NCI-H345 (cell line): ENCODE results near the gene TRAIP.

Experiments
- DNase-seq: peaks from one replicate; lab custom pipeline; 2025; lab: John Stamatoyannopoulos, UW

The TRAIP gene

GRCh38 chr3:49813497-49814174, 42.7 kb downstream of the TRAIP start, which contains the start of gene UBA7:
TSS of gene UBA7 (minus strand) at chr3:49813953. CDS start at chr3:49813787, 166 bp downstream.
- DNase-seq, result no peak

- no peak for DNase-seq
Observed at GRCh38 chr3:49812916-49813496, 43.4 kb downstream of the TRAIP start.

- DNase-seq, result no peak
Observed at GRCh38 chr3:49807431-49808114, 48.8 kb downstream of the TRAIP start.

DNA sequence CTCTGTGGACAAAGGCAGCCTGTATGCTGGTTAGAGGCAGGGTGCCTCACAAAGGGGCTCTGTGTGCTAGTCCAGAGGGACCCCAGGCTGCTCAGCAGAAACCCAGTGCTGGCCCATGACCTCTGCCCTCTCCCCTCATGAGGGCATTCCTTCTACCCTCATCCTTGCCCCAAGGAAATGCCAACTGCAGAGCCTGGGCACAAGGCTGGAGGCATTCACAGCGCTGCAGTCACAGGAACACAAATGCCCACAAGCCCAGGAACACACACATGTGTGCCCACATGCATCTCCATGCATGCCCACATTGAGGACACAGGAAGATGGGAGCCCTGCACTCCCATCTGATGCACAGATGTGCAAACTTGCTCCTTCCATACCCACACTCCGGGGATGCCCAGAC, 49.5 kb downstream of the TRAIP start:
- DNase-seq, result no peak

DNA sequence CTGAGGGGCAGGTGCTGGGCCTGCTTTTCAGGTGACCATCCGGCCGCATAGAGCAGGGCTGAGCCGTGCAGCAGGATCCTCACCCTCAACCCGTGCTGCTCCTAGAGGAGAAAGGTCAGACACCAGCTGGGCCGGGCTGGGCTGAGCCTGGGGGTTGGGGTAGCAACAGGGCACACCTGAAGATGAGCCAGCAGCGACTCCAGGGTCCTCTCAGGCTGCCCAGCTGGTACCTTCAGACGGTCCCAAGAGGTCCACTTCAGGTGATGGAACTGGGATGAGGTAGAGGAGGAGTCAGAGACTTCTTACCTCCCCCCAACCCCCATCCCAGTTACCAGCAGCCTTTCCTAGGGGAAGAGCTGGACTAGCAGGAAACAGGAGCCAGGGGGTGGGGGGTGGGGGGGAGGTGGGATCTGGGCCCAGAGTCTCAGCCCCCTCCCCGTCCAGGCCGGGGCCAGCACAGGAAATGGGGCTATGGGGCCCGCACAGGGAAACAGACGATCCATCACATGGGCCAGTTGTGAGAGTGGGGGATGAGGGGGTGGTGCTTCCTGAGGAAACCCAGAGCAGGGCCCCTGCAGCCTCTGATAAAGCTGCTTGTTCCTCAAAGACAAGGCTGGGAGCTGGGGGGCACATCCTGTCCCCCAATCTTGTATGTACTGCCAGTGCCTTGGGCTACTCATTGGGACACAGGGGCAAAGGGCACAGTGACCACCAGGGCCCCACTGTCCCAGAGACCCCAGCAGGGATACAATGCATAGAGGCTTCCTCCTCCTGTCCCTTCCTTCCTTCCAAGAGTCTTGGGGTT, 50.3 kb downstream of the TRAIP start:
- no peak for DNase-seq

DNA sequence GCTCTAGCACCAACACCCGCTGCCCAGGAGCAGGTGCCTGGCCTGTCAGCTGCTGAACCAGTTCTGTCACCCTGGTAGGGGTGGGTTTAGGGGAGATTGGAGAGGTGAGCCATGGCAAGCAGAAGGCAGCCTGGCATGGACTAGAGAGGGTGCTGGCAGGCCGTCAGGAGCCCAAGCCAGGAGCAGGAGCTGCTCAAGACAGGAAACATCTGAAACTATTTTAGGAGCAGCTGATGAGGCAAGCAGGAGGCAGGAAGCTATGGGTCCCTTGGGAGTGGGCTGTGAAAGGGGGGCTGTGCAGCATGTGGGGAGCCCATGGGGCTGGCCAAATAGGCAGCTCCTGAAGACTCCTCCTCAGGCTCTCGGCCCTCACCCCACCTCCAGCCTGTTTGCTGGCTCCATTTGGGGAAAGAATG, 51.0 kb downstream of the TRAIP start:
- no peak for DNase-seq

GRCh38 chr3:49804141-49805041, 52.0 kb downstream of the TRAIP start:
- no peak for DNase-seq

- DNase-seq, result peak; percentile 60
Observed at GRCh38 chr3:49803465-49804140, 52.8 kb downstream of the TRAIP start.

DNA sequence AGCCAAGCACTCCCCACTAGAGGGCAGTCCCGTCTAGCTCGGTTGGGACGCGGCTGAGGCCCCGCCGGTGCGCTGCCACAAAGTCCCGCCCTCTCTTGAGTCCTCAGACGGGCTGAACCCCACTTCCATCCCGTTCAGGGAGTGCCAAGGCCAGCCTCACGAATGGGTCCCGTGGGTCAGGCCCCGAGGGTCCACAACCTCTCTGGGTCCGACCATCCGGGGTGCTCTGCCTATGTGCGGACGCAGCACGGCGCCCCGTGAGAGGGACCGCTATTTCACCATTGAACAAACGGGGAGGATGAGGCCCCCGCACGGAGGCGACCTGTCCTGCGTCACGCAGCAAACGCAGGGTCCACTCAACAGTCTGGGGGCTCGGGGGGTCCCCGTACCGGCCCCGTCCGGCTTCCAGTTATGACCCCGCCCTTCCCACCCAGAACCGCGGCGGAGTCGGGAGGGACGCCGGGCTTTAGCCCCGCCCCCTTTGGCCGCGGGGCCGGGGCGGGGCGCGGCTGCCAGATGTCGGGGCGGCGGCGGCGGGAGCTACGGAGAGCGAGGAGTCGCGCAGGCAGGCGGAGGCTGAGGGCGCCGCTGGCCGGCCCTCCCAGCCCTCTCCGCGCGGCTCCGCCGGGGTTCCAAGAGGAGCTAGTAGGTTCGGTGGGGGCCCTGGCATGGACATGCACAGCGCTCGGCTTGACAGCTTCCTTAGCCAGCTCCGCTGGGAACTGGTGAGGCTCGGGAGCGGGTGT, 53.5 kb downstream of the TRAIP start, which contains the start of gene INKA1:
Gene INKA1, plus strand, starts transcription at position 543 of the 746 bp plus-strand sequence. Its CDS starts 132 bp downstream, at position 675.
- peak; percentile 84 for DNase-seq

GRCh38 chr3:49801160-49801559, 55.2 kb downstream of the TRAIP start:
- DNase-seq, result no peak

DNA sequence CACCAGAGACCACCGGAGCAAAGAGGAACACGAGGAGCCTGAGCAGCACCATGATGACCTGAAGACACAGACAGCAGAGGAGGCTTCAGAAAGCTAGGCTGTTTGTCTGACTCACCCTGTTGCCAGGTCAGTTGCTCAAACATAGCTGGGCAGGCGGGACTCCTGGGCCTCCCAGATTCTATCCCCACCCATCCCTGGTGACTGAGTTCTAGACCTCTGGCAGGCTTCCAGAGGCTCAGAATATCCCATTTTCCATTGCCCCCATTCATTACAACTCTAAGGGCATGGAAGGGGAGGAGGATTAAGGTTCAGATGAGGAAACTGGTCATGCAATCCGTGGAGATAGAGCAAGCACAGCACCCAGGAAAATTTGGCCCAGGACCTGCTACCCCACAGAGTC, 56.6 kb downstream of the TRAIP start, which contains the start of gene CDHR4:
Gene CDHR4, minus strand, starts transcription at position 113 of the 400 bp plus-strand sequence. Its CDS starts 61 bp downstream, at position 52.
- no peak for DNase-seq

DNA sequence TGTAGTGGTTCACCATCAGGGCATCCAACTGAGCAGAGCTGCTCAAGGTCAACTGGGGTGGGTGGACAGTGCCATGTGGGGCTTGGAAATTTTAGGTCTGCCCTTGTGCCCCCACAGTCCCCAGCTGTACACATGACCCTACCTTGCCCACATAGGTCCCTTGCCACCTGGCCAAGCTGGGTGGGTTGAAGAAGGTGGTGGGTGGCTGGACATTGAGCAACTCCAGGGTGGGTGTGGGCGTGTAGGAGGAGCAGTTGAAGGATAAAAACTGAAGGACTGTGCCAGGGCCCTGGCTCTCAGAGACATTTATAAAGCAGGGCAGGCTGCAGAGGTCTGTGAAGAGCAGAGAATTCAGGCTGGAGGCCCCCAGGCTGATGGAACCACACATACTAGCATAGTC, 57.3 kb downstream of the TRAIP start:
- no peak for DNase-seq

- DNase-seq, result no peak
Observed at GRCh38 chr3:49794926-49795905, 61.1 kb downstream of the TRAIP start.

- no peak for DNase-seq
Observed at GRCh38 chr3:49794431-49794830, 61.9 kb downstream of the TRAIP start.

DNA sequence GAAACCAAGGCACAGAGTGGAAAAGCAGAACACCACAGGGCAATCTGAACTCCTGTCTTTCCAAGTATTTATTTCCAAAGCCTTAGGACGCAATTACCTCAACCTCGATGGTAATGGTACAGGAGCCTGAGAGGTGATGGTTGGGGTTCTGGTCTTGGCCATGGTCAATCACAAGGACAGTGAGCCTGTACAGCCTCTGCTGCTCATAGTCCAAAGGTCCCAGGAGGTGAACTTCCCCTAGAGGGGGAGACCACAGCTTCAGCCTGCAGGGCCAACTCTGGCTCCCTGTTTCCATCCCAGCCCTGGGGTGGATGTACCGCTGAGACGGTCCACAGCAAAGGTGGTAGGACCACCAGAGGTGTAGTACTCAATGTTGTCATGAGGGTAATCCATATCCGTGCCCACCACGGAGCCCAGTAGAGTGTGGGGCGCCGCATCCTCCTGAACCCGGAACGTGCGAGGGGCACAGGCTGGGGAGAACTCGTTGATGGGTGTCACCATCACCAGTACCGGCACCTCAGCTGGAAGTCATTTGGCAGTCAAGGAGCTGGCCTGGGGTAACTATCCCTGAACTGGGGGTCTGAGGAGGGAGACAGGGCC, 62.8 kb downstream of the TRAIP start:
- no peak for DNase-seq

GRCh38 chr3:49792371-49793150, 63.8 kb downstream of the TRAIP start:
- no peak for DNase-seq

- no peak for DNase-seq
Observed at GRCh38 chr3:49791571-49791970, 64.8 kb downstream of the TRAIP start.
